Stimulated activated naive B cell treated with anti-CD40 and anti-IgM and Interleukin-4, amounts not matched to agents 10 μg/mL and 1 μg/mL and 100 μg/mL, for 72 hours (primary cell): ENCODE measurements around the gene ZMYM2.

Experiments
- ATAC-seq, 2 donors: fragments of 150-1000 bp; cut with Tn5 transposase; replicated peaks; 2 replicates each; pipeline ENCODE4 v1.10.0; 2021; ENCODE audit warnings: moderate library complexity in 1 of 2
- DNase-seq: peaks from one replicate; pipeline ENCODE4 v3.0.0; 2021
- H3K27ac Mint-ChIP-seq: one replicate; pipeline ENCODE4 v1.8.0; 2022; ENCODE audit warnings: mild to moderate bottlenecking, mixed read lengths
- H3K27me3 Mint-ChIP-seq, 2 donors: one replicate each; pipeline ENCODE4 v1.8.0; 2022; ENCODE audit warnings: mixed read lengths in 2 of 2
- H3K36me3 Mint-ChIP-seq, 2 donors: one replicate each; pipeline ENCODE4 v1.8.0; 2022; ENCODE audit warnings: mixed read lengths in 2 of 2, mild to moderate bottlenecking in 1 of 2
- H3K4me1 Mint-ChIP-seq, 2 donors: one replicate each; pipeline ENCODE4 v1.8.0; 2022; ENCODE audit warnings: mixed read lengths in 2 of 2, mild to moderate bottlenecking in 1 of 2
- H3K4me3 Mint-ChIP-seq, 2 donors: one replicate each; pipeline ENCODE4 v1.8.0; 2022; ENCODE audit warnings: mild to moderate bottlenecking in 2 of 2, mixed read lengths in 2 of 2, moderate library complexity in 1 of 2
- H3K9me3 Mint-ChIP-seq, 2 donors: one replicate each; pipeline ENCODE4 v1.8.0; 2022; ENCODE audit warnings: mixed read lengths in 2 of 2, mild to moderate bottlenecking in 1 of 2

The ZMYM2 gene

DNA sequence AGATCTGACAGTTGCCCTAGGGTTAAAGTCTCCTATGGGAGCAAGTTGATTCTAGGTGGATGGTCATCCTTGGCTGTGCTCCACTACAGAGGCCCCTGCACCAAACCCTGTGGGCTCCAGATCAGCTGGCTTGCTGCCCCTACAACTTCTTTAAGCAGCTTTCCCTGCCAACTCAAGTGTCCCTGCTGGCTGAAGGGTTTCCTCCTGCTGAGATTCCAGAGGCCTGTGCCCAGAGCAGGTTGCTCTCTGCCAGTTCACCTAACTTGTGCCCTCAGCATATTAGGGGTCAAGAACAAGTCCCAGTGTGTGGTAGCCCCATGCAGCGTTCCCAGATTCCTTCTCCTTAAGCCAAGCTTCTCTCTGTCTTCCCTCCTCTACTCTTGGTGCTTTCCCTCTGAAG lies 85.6 kb downstream of the ZMYM2 start:
- Mint-ChIP-seq H3K27me3 (no peaks in the 10 kb centered on the region), H3K4me3 (no peak overlapping the region), H3K27ac (no peak overlapping the region), H3K9me3 (no peaks in the 10 kb centered on the region), H3K36me3 (peaks cover 48 to 63% of the 10 kb centered on the region in 2 donors), H3K4me1 (peaks cover 19 to 33% of the 10 kb centered on the region in 2 donors)
- DNase-seq: no peak
- ATAC-seq: no peak

DNA sequence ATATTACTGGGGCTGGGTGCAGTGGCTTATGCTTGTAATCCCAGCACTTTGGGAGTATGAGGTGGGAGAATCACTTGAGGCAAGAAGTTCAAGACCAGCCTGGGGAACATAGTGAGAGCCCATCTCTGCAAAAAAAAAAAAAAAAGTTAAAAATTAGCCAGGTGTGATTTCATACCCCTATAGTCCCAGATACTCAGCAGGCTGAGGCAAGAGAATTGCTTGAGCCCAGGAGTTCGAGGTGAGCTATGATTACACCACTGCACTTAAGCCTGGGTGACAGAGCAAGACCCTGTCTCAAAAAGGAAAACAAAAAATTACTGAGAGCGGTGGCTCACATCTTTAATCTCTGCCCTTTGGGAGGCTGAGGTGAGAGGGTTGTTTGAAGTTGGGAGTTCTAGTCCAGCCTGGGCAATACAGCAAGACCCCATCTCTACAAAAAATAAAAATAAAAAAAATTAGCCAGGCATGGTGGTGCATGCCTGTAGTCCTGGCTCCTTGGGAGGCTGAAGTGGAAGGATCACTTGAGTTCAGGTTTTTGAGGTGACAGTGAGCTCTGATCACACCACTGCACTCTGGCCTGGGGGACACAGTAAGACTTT lies 87.5 kb downstream of the ZMYM2 start:
- no peak for ATAC-seq
- Mint-ChIP-seq H3K9me3 (no peaks in the 10 kb centered on the region), H3K4me3 (no peak overlapping the region), H3K27me3 (no peaks in the 10 kb centered on the region), H3K27ac (no peak overlapping the region), H3K36me3 (peaks cover 32 to 43% of the 10 kb centered on the region in 2 donors), H3K4me1 (peaks cover 18 to 24% of the 10 kb centered on the region in 2 donors)
- DNase-seq: no peak

- peaks cover 16 to 26% of the 10 kb centered on the region in 2 donors for H3K36me3 Mint-ChIP-seq
- ATAC-seq: peak; percentile 66 to 77
- peaks cover 9 to 15% of the 10 kb centered on the region in 2 donors for H3K4me1 Mint-ChIP-seq
- peak overlapping the region; percentile 14 to 41 for H3K4me3 Mint-ChIP-seq
- H3K27me3 Mint-ChIP-seq: no peaks in the 10 kb centered on the region
- no peak for DNase-seq
- no peaks in the 10 kb centered on the region for H3K9me3 Mint-ChIP-seq
- peak overlapping the region; percentile 25 for H3K27ac Mint-ChIP-seq
Observed at GRCh38 chr13:20049558-20050473, 91.3 kb downstream of the ZMYM2 start.

DNA sequence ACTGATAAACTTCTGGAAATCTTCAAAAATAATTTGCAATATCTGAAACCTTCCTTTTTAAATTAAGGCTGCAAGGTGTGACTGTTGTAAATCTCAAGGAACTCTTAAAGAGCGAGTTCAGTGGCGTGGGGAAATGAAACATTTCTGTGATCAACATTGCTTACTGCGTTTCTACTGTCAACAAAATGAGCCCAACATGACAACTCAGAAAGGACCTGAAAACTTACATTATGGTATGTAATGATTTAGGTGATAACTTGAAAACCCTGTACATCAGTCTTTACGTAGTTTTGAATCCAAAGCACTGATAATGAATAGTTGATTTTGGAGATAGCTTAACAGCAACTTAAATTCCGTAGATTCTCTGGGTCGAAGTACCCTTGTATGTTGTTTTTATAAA lies 92.8 kb downstream of the ZMYM2 start:
- H3K36me3 Mint-ChIP-seq: peaks cover 29 to 35% of the 10 kb centered on the region in 2 donors
- H3K4me3 Mint-ChIP-seq: no peak overlapping the region
- H3K9me3 Mint-ChIP-seq: no peaks in the 10 kb centered on the region
- no peaks in the 10 kb centered on the region for H3K27me3 Mint-ChIP-seq
- no peak overlapping the region for H3K27ac Mint-ChIP-seq
- DNase-seq (no peak), ATAC-seq (no peak)
- peaks cover 11 to 15% of the 10 kb centered on the region in 2 donors for H3K4me1 Mint-ChIP-seq

GRCh38 chr13:20053016-20053415 lies 94.5 kb downstream of the ZMYM2 start:
- Mint-ChIP-seq H3K27me3 (no peaks in the 10 kb centered on the region), H3K4me1 (peaks cover 11 to 15% of the 10 kb centered on the region in 2 donors), H3K4me3 (no peak overlapping the region), H3K36me3 (peaks cover 31 to 39% of the 10 kb centered on the region in 2 donors), H3K9me3 (no peaks in the 10 kb centered on the region), H3K27ac (no peak overlapping the region)
- no peak for ATAC-seq
- DNase-seq: no peak

DNA sequence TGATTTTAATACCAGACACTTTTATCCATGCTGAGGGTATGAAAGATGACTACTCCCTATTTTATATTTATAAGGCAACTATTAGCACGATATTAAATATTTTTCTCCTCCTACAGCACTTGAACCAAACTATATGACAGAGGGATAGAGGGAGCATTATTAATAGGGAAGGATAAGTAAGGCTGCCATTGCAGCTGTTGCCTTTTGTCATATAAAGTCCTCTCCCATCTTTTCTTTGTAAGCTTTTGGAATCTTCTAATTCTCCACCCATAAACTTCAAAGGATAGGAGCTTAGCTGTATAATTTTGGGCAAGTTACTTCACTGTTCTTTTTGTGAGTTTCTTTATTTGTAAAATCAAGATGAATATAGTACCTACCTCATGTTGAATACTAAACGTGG lies 95.4 kb downstream of the ZMYM2 start:
- H3K4me1 Mint-ChIP-seq: peaks cover 8 to 10% of the 10 kb centered on the region in 2 donors
- no peaks in the 10 kb centered on the region for H3K27me3 Mint-ChIP-seq
- no peaks in the 10 kb centered on the region for H3K9me3 Mint-ChIP-seq
- DNase-seq (no peak), ATAC-seq (no peak)
- no peak overlapping the region for H3K4me3 Mint-ChIP-seq
- no peak overlapping the region for H3K27ac Mint-ChIP-seq
- peaks cover 35 to 42% of the 10 kb centered on the region in 2 donors for H3K36me3 Mint-ChIP-seq

- Mint-ChIP-seq H3K27me3 (no peaks in the 10 kb centered on the region), H3K4me3 (no peak overlapping the region), H3K36me3 (peaks cover 33 to 46% of the 10 kb centered on the region in 2 donors), H3K27ac (no peak overlapping the region), H3K9me3 (no peaks in the 10 kb centered on the region), H3K4me1 (peaks cover 3 to 4% of the 10 kb centered on the region in 2 donors)
- ATAC-seq: no peak
- DNase-seq: no peak
Observed at GRCh38 chr13:20054586-20054985, 96.1 kb downstream of the ZMYM2 start.

GRCh38 chr13:20057214-20057613 lies 98.7 kb downstream of the ZMYM2 start:
- Mint-ChIP-seq H3K4me1 (peaks cover 0 to 2% of the 10 kb centered on the region in 2 donors), H3K4me3 (no peak overlapping the region), H3K27me3 (no peaks in the 10 kb centered on the region), H3K27ac (no peak overlapping the region), H3K36me3 (peaks cover 36 to 47% of the 10 kb centered on the region in 2 donors), H3K9me3 (no peaks in the 10 kb centered on the region)
- no peak for DNase-seq
- no peak for ATAC-seq

GRCh38 chr13:20057963-20058362 lies 99.4 kb downstream of the ZMYM2 start:
- ATAC-seq (no peak), DNase-seq (no peak)
- Mint-ChIP-seq H3K4me3 (no peak overlapping the region), H3K9me3 (no peaks in the 10 kb centered on the region), H3K36me3 (peaks cover 30 to 40% of the 10 kb centered on the region in 2 donors), H3K27me3 (no peaks in the 10 kb centered on the region), H3K27ac (no peak overlapping the region), H3K4me1 (peaks cover 0 to 2% of the 10 kb centered on the region in 2 donors)

- H3K9me3 Mint-ChIP-seq: no peaks in the 10 kb centered on the region
- no peaks in the 10 kb centered on the region for H3K27me3 Mint-ChIP-seq
- H3K4me1 Mint-ChIP-seq: peaks cover 0 to 2% of the 10 kb centered on the region in 2 donors
- DNase-seq (no peak), ATAC-seq (no peak)
- peaks cover 32 to 40% of the 10 kb centered on the region in 2 donors for H3K36me3 Mint-ChIP-seq
- no peak overlapping the region for H3K27ac Mint-ChIP-seq
- no peak overlapping the region for H3K4me3 Mint-ChIP-seq
Observed at GRCh38 chr13:20058476-20058875, 99.9 kb downstream of the ZMYM2 start.

- H3K9me3 Mint-ChIP-seq: no peaks in the 10 kb centered on the region
- no peaks in the 10 kb centered on the region for H3K4me1 Mint-ChIP-seq
- H3K36me3 Mint-ChIP-seq: peaks cover 21 to 30% of the 10 kb centered on the region in 2 donors
- H3K27ac Mint-ChIP-seq: no peak overlapping the region
- H3K4me3 Mint-ChIP-seq: no peak overlapping the region
- DNase-seq (no peak), ATAC-seq (no peak)
- H3K27me3 Mint-ChIP-seq: no peaks in the 10 kb centered on the region
Observed at GRCh38 chr13:20064128-20064527, 105.6 kb downstream of the ZMYM2 start.

DNA sequence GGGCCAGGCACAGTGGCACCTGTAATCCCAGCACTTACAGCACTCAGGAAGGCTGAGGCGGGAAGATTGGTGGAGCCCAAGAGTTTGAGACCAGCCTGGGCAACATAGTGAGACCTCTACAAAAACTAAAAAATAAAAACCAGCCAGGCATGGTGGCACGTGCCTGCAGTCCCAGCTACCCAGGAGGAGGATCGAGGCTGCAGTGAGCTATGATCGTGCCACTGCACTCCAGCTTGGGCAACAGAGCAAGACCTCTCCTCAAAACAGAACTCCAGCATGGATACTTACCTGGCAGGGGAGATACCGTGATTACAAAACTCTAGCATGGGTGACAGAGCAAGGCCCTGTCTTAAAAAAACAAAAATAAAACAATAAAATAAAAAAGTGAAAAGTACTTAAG lies 107.0 kb downstream of the ZMYM2 start:
- Mint-ChIP-seq H3K36me3 (peaks cover 18 to 29% of the 10 kb centered on the region in 2 donors), H3K27me3 (no peaks in the 10 kb centered on the region), H3K27ac (no peak overlapping the region), H3K4me1 (peaks cover 0 to 5% of the 10 kb centered on the region in 2 donors), H3K4me3 (no peak overlapping the region), H3K9me3 (no peaks in the 10 kb centered on the region)
- ATAC-seq: no peak
- no peak for DNase-seq

DNA sequence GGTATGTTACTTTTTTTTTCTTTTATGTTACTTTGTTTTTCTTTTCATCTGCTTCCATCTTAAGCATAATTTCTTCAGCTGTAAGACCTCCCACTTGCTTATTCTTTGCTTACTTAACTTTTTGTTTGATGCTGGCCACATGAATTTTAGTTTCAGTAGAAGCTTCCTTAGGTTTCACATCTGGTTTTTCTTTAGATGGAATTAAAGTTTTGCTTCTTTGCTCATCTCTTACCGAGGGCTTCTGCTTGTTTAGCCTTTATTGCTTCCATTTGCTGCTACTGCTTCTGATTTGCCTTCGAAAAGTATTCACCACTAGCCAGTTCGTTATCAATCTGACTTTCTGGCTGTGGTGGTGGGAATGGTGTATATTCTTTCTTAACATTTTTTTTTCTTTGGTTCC lies 111.4 kb downstream of the ZMYM2 start:
- H3K27me3 Mint-ChIP-seq: no peaks in the 10 kb centered on the region
- no peaks in the 10 kb centered on the region for H3K9me3 Mint-ChIP-seq
- DNase-seq (no peak), ATAC-seq (no peak)
- peaks cover 16 to 49% of the 10 kb centered on the region in 2 donors for H3K36me3 Mint-ChIP-seq
- no peak overlapping the region for H3K4me3 Mint-ChIP-seq
- no peak overlapping the region for H3K27ac Mint-ChIP-seq
- H3K4me1 Mint-ChIP-seq: peaks cover 12 to 37% of the 10 kb centered on the region in 2 donors

GRCh38 chr13:20073775-20074174 lies 115.2 kb downstream of the ZMYM2 start:
- Mint-ChIP-seq H3K4me1 (peaks cover 12 to 37% of the 10 kb centered on the region in 2 donors), H3K9me3 (no peaks in the 10 kb centered on the region), H3K4me3 (no peak overlapping the region), H3K27ac (no peak overlapping the region), H3K36me3 (peaks cover 16 to 47% of the 10 kb centered on the region in 2 donors), H3K27me3 (no peaks in the 10 kb centered on the region)
- peak; percentile 93 to 96 for ATAC-seq
- no peak for DNase-seq

DNA sequence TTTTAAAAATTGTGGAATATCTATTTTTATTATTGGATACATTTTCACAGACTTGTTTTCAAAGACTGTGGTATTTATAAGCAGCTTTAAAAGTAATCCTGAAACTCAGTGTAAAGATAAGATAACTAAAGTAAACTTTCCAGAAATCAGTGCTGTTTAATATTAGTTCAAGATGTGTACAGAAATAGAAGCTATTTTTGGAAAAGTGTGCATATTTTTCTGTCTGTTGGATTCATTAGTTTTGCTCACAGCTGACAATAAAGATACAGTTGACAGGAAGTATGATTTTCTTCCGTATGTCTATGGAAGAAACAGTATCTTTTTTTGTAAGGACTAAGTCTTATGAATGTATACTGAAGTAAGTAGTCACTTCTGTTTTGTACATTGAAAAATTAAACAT lies 116.4 kb downstream of the ZMYM2 start:
- Mint-ChIP-seq H3K4me3 (no peak overlapping the region), H3K27ac (no peak overlapping the region), H3K4me1 (peaks cover 12 to 34% of the 10 kb centered on the region in 2 donors), H3K9me3 (no peaks in the 10 kb centered on the region), H3K36me3 (peaks cover 16 to 40% of the 10 kb centered on the region in 2 donors), H3K27me3 (no peaks in the 10 kb centered on the region)
- DNase-seq: no peak
- ATAC-seq: no peak
